Fibroblast of villous mesenchyme (primary cell): ENCODE data around the gene SEMA7A. TPM values are rescaled to one million over a fixed set of nuclear protein-coding genes. Genes with fewer than 3 reads are reported as not detected.

Experiments
- DNase-seq: peaks from one replicate; pipeline ENCODE4 v3.0.0-alpha.2; 2010; ENCODE audit warnings: low read depth
- H3K4me3 ChIP-seq: 2 replicates; pipeline ENCODE4 v1.5.1; 2011; ENCODE audit warnings: low read depth, mild to moderate bottlenecking, low read length
- CTCF ChIP-seq: IDR thresholded peaks from 2 replicates; pipeline ENCODE4 v1.5.1; 2012; ENCODE audit warnings: low read depth, mild to moderate bottlenecking, low read length; ENCODE audit not compliant: insufficient read depth
- total RNA-seq: library from RNA; depleted of rRNA; stranded (reverse); fragments of >200 nt; gene quantifications from 2 replicates; pipeline ENCODE4 v1.2.3, GENCODE V29; 2012

Gene SEMA7A
- total RNA-seq, 1 donor = 24.6 TPM

GRCh38 chr15:74417670-74418069 is 16.1 kb downstream of the SEMA7A start:
- DNase-seq = no peak
- H3K4me3 ChIP-seq = no peak overlapping the region
- no peak for TF ChIP-seq CTCF

GRCh38 chr15:74417225-74417624 is 16.5 kb downstream of the SEMA7A start:
- TF ChIP-seq CTCF = no peak
- DNase-seq = peak; percentile 36
- H3K4me3 ChIP-seq = no peak overlapping the region

- H3K4me3 ChIP-seq = no peak overlapping the region
- no peak for DNase-seq
- TF ChIP-seq CTCF = no peak
Measured at GRCh38 chr15:74415966-74416916, 17.5 kb downstream of the SEMA7A start.

- TF ChIP-seq CTCF = no peak
Measured at GRCh38 chr15:74414603-74415338, 19.0 kb downstream of the SEMA7A start.

GRCh38 chr15:74414081-74414580 is 19.6 kb downstream of the SEMA7A start:
- DNase-seq = no peak
- no peak overlapping the region for H3K4me3 ChIP-seq
- TF ChIP-seq CTCF = no peak

More at GRCh38 chr15:74414603-74415338, 19.0 kb downstream of the SEMA7A start:
- H3K4me3 ChIP-seq = no peak overlapping the region
- DNase-seq = no peak

GRCh38 chr15:74413350-74414080 is 20.2 kb downstream of the SEMA7A start:
- no peak for DNase-seq
- TF ChIP-seq CTCF = no peak
- no peak overlapping the region for H3K4me3 ChIP-seq
